ENCODE data around the gene IGSF11.

The IGSF11 gene

GRCh38 chr3:118945834-118946233 lies 88.8 kb downstream of the IGSF11 start:
- no peaks in the 10 kb centered on the region for H3K4me1 ChIP-seq
- no peak overlapping the region for H3K9ac ChIP-seq
- H3K36me3 ChIP-seq (ENCODE audit: control insufficient read depth, insufficient read depth, low read length): no peaks in the 10 kb centered on the region
- no peak overlapping the region for H3K27ac ChIP-seq
- H3K4me2 ChIP-seq (ENCODE audit: low read length): no peak overlapping the region
- H3K79me2 ChIP-seq: no peaks in the 10 kb centered on the region
- no peaks in the 10 kb centered on the region for H3K9me3 ChIP-seq (ENCODE audit: control insufficient read depth, low read length)
- no peaks in the 10 kb centered on the region for H3K27me3 ChIP-seq (ENCODE audit: control insufficient read depth, insufficient read depth, low read length)
- H3K4me3 ChIP-seq (ENCODE audit: low read depth, low read length): no peak overlapping the region
- TF ChIP-seq CTCF (IDR thresholded peaks at IDR 0.05): no peak
- H2AFZ ChIP-seq: no peak overlapping the region

- H2AFZ ChIP-seq: no peak overlapping the region
- TF ChIP-seq CTCF (IDR thresholded peaks at IDR 0.05): no peak
- H3K9me3 ChIP-seq (ENCODE audit: control insufficient read depth, low read length): no peaks in the 10 kb centered on the region
- no peaks in the 10 kb centered on the region for H3K4me1 ChIP-seq
- no peaks in the 10 kb centered on the region for H3K36me3 ChIP-seq (ENCODE audit: control insufficient read depth, insufficient read depth, low read length)
- no peak overlapping the region for H3K9ac ChIP-seq
- H3K27me3 ChIP-seq (ENCODE audit: control insufficient read depth, insufficient read depth, low read length): no peaks in the 10 kb centered on the region
- no peaks in the 10 kb centered on the region for H3K79me2 ChIP-seq
- no peak overlapping the region for H3K4me2 ChIP-seq (ENCODE audit: low read length)
- no peak overlapping the region for H3K4me3 ChIP-seq (ENCODE audit: low read depth, low read length)
- H3K27ac ChIP-seq: no peak overlapping the region
Measured at GRCh38 chr3:118943597-118943996, 91.0 kb downstream of the IGSF11 start.

GRCh38 chr3:118942671-118943070 lies 92.0 kb downstream of the IGSF11 start:
- Histone ChIP-seq H3K9ac (no peak overlapping the region), H3K27me3 (ENCODE audit: control insufficient read depth, insufficient read depth, low read length) (no peaks in the 10 kb centered on the region), H3K9me3 (ENCODE audit: control insufficient read depth, low read length) (no peaks in the 10 kb centered on the region), H3K4me3 (ENCODE audit: low read depth, low read length) (no peak overlapping the region), H2AFZ (no peak overlapping the region), H3K4me1 (no peaks in the 10 kb centered on the region), H3K27ac (no peak overlapping the region), H3K36me3 (ENCODE audit: control insufficient read depth, insufficient read depth, low read length) (no peaks in the 10 kb centered on the region), H3K79me2 (no peaks in the 10 kb centered on the region), H3K4me2 (ENCODE audit: low read length) (no peak overlapping the region)
- no peak for TF ChIP-seq CTCF (IDR thresholded peaks at IDR 0.05)

GRCh38 chr3:118942195-118942594 lies 92.5 kb downstream of the IGSF11 start:
- H3K27ac ChIP-seq: no peak overlapping the region

More at GRCh38 chr3:118942195-118942594, 92.5 kb downstream of the IGSF11 start:
- no peak overlapping the region for H3K4me3 ChIP-seq (ENCODE audit: low read depth, low read length)
- no peaks in the 10 kb centered on the region for H3K27me3 ChIP-seq (ENCODE audit: control insufficient read depth, insufficient read depth, low read length)
- H3K36me3 ChIP-seq (ENCODE audit: control insufficient read depth, insufficient read depth, low read length): no peaks in the 10 kb centered on the region
- no peak overlapping the region for H3K4me2 ChIP-seq (ENCODE audit: low read length)
- no peak overlapping the region for H3K9ac ChIP-seq
- H3K9me3 ChIP-seq (ENCODE audit: control insufficient read depth, low read length): no peaks in the 10 kb centered on the region
- no peak overlapping the region for H2AFZ ChIP-seq
- H3K79me2 ChIP-seq: no peaks in the 10 kb centered on the region
- H3K4me1 ChIP-seq: no peaks in the 10 kb centered on the region
- no peak for TF ChIP-seq CTCF (IDR thresholded peaks at IDR 0.05)

Data from parathyroid adenoma (tissue), 2 donors.